Measurements from ENCODE around the gene NYAP2.

DNA sequence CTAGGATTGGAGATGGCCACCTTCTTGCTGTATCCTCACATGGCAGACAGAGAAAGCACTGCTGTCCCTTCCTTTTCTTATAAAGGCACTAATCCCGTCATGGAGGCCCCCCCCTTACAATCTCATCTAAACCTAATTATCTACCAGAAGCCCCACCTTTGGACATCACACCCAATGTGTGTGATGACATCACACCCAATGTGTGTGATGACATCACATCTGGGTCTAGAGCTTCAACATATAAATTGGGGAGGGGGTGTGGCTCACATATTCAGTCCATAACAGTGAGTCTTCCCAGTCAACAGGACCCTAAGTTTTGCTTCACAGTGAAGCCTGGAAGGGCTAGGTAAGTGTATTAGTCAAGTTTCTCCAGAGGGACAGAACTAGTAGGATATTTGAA, 213.1 kb downstream of the NYAP2 start:
- TF ChIP-seq NR1H2 (CRISPR knock-in tag; IDR thresholded peaks at IDR 0.05) = no peak
- TF ChIP-seq, protein P1, sequence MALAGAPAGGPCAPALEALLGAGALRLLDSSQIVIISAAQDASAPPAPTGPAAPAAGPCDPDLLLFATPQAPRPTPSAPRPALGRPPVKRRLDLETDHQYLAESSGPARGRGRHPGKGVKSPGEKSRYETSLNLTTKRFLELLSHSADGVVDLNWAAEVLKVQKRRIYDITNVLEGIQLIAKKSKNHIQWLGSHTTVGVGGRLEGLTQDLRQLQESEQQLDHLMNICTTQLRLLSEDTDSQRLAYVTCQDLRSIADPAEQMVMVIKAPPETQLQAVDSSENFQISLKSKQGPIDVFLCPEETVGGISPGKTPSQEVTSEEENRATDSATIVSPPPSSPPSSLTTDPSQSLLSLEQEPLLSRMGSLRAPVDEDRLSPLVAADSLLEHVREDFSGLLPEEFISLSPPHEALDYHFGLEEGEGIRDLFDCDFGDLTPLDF (CRISPR knock-in tag; IDR thresholded peaks at IDR 0.05) = no peak
- TF ChIP-seq, protein P2, sequence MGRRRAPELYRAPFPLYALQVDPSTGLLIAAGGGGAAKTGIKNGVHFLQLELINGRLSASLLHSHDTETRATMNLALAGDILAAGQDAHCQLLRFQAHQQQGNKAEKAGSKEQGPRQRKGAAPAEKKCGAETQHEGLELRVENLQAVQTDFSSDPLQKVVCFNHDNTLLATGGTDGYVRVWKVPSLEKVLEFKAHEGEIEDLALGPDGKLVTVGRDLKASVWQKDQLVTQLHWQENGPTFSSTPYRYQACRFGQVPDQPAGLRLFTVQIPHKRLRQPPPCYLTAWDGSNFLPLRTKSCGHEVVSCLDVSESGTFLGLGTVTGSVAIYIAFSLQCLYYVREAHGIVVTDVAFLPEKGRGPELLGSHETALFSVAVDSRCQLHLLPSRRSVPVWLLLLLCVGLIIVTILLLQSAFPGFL (CRISPR knock-in tag; IDR thresholded peaks at IDR 0.05; ENCODE audit: borderline replicate concordance) = no peak
- TF ChIP-seq TP53 (CRISPR knock-in tag; IDR thresholded peaks at IDR 0.05) = no peak
- TF ChIP-seq, protein P3, sequence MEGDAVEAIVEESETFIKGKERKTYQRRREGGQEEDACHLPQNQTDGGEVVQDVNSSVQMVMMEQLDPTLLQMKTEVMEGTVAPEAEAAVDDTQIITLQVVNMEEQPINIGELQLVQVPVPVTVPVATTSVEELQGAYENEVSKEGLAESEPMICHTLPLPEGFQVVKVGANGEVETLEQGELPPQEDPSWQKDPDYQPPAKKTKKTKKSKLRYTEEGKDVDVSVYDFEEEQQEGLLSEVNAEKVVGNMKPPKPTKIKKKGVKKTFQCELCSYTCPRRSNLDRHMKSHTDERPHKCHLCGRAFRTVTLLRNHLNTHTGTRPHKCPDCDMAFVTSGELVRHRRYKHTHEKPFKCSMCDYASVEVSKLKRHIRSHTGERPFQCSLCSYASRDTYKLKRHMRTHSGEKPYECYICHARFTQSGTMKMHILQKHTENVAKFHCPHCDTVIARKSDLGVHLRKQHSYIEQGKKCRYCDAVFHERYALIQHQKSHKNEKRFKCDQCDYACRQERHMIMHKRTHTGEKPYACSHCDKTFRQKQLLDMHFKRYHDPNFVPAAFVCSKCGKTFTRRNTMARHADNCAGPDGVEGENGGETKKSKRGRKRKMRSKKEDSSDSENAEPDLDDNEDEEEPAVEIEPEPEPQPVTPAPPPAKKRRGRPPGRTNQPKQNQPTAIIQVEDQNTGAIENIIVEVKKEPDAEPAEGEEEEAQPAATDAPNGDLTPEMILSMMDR (IDR thresholded peaks at IDR 0.05) = no peak
- TF ChIP-seq SP1 (CRISPR knock-in tag; conservative IDR thresholded peaks at IDR 0.05) = no peak

Measured in WTC11 (cell line).